ENCODE data around the gene ZBTB7B. TPM values are rescaled to one million over a fixed set of nuclear protein-coding genes. Genes with fewer than 3 reads are reported as not detected.

The ZBTB7B gene
- total and polyA plus RNA-seq, 9 of the 15 experiments (the other 6 are each of a cell fraction or from before 2014, with no cell fraction given): 0.04 to 46.5 (median 15.2) TPM

DNA sequence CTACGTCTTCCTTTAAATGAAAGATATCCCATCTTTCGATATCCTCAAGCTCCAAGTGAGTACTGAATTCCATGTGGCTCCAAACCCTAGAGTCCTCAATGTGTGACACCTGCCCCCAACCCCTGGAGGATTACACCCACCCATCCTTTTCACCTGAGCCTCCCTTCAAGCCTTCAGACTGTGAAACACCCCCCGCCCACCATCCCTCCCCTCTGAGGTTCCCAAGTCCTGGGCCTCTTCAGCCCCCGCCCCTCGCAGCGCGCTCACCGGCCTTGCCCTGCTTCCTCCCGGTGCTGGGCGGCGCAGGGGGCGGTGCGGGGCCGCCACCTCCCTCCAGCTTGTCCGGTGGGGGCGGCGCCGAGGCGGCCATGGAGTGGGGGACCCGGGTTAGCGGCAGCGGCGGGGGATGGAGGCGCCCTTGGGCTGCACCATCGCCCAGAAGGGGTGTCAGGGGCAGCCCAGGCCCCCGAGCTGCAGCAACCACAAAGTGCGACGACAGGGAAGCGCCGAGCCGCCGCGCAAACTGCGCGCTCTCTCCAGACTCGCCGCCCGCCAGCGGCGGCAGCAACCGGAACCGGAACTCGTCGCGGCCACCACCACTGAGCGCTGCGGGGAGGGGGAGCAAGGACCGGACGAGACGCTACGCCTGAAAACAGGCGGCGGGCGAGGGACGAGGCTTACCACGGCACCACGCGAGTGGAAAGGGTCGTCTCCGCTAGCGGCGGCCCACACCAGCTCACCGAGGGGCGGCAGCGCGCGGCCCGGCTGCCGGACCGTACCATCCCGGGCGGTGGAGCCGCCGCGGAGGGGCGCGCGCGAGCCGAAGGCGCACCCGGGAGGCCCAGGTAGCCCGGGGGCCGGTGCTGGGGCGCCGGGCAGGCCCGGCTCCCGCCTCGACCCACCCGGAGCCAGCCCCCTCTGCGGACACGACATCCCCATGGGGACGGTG, 41.1 kb upstream of the ZBTB7B start, which contains the start of gene PYGO2 (continued):
- TF ChIP-seq ETS2 (tag; IDR thresholded peaks at IDR 0.05; ENCODE audit: borderline replicate concordance, poor library complexity, severe bottlenecking) (no peak), RFX7 (CRISPR knock-in tag; IDR thresholded peaks at IDR 0.05) (no peak), CHD1 (IDR thresholded peaks at IDR 0.05; ENCODE audit: low read length) (no peak), RNF219 (CRISPR knock-in tag; IDR thresholded peaks at IDR 0.05) (0 out of 2 replicates have a peak, but pooled peaks have one; percentile 64), HDAC3 (IDR thresholded peaks at IDR 0.05; ENCODE audit: borderline replicate concordance, partially characterized antibody) (no peak), SMARCA5 (IDR thresholded peaks at IDR 0.05) (no peak), ZNF239 (CRISPR knock-in tag; IDR thresholded peaks at IDR 0.05) (no peak), KLF13 (tag; IDR thresholded peaks at IDR 0.05; ENCODE audit: borderline replicate concordance, low read depth) (peak; percentile 39), HMG20B (CRISPR knock-in tag; IDR thresholded peaks at IDR 0.05) (no peak), CBFB (CRISPR knock-in tag; IDR thresholded peaks at IDR 0.05) (0 out of 2 replicates have a peak, but pooled peaks have one; percentile 44), HSF4 (CRISPR knock-in tag; IDR thresholded peaks at IDR 0.05; ENCODE audit: borderline replicate concordance) (no peak), ZBTB1 (CRISPR knock-in tag; IDR thresholded peaks at IDR 0.05; ENCODE audit: borderline replicate concordance, low read depth) (peak; percentile 72; the same call in 1 of the 2 replicates), MEIS2 (IDR thresholded peaks at IDR 0.05; ENCODE audit: partially characterized antibody) (peak; percentile 11), CTBP1 (IDR thresholded peaks at IDR 0.05; ENCODE audit: borderline replicate concordance) (peak; percentile 93), IRF9 (tag; IDR thresholded peaks at IDR 0.05) (no peak), CREB1 (IDR thresholded peaks at IDR 0.05) (0 out of 2 replicates have a peak, but pooled peaks have one; percentile 44), CREB1 (CRISPR knock-in tag; IDR thresholded peaks at IDR 0.05) (peak; percentile 61; the same call in 1 of the 2 replicates), BRF1 (IDR thresholded peaks at IDR 0.05; ENCODE audit: borderline replicate concordance, extremely low read depth, insufficient read length) (no peak), HNRNPH1 (optimal IDR thresholded peaks at IDR 0.05; ENCODE audit: low read depth, low read length) (no peak), SMAD3 (CRISPR knock-in tag; conservative IDR thresholded peaks at IDR 0.05) (no peak), TFAM (CRISPR knock-in tag; conservative IDR thresholded peaks at IDR 0.05) (no peak), MAZ (CRISPR knock-in tag; conservative IDR thresholded peaks at IDR 0.05 in 1 of 2, IDR thresholded peaks at IDR 0.05 in 1 of 2) (peak; percentile 95 to 97), ZNF311 (CRISPR knock-in tag; IDR thresholded peaks at IDR 0.05) (no peak), HIVEP1 (CRISPR knock-in tag; IDR thresholded peaks at IDR 0.05) (no peak)
- TF ChIP-seq, protein P1, sequence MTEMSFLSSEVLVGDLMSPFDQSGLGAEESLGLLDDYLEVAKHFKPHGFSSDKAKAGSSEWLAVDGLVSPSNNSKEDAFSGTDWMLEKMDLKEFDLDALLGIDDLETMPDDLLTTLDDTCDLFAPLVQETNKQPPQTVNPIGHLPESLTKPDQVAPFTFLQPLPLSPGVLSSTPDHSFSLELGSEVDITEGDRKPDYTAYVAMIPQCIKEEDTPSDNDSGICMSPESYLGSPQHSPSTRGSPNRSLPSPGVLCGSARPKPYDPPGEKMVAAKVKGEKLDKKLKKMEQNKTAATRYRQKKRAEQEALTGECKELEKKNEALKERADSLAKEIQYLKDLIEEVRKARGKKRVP (CRISPR knock-in tag; IDR thresholded peaks at IDR 0.05): 0 out of 2 replicates have a peak, but pooled peaks have one; percentile 32

Data from K562 (cell line).